NCI-H128 (cell line): ENCODE results near the gene NSMCE4A.
"Not testable (repeated sequence)": the region's sequence is repeated elsewhere in the genome, so short reads cannot be mapped to it uniquely, and the experiment has no call there.

ENCODE experiments used
- DNase-seq: peaks from one replicate; lab custom pipeline; 2025; ENCODE audit not compliant: unreplicated experiment; lab: John Stamatoyannopoulos, UW

Gene NSMCE4A

DNA sequence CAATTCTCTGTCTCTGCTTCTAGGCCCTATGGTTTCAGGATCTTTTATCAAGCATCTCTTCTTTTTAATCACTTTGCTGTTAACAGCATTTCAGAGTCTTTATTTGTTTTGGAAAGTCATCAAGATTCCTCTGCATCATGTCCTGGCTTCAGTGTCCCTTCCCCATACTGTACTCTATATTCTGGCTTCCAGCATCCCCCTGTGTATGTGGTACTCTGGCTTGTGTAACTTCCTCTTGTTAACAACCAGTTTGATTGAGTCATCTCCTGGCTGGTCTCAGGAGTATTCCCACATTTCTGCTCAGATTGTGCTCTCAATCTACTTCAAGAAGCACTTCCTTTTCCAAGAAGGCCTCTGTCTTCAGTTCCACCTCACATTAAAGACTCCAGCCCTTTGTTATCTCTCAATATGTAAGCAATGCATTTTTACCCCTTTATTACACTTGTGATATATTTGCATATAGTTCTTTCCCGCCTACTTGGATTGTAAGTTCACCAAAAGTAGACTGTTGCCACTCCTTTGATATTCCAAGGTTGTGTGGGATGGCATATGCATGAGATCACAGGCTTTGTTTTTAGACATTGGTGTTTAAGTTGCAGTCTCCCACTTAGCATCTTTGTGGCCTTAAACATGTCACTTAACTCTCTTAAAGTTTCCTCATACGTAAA lies 32.1 kb downstream of the NSMCE4A start:
- DNase-seq: no peak

- DNase-seq: no peak
Measured at GRCh38 chr10:121941532-121941931, 33.5 kb downstream of the NSMCE4A start.

DNA sequence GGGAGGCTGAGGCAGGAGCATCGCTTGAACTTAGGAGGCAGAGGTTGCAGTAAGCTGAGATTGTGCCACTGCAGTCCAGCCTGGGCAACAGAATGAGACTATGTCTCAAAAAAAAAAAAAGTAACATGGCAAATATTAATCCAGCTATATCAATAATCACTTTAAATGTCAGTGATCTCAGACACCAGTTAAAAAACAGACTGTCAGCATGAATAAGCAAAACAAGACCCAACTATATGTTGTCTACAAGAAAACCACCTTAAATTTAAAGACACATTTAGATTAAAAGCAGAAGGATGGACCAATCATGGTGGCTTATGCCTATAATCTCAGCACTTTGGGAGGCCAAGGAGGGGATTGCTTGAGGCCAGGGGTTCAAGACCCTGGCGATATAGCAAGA lies 38.7 kb downstream of the NSMCE4A start:
- DNase-seq: no peak

DNA sequence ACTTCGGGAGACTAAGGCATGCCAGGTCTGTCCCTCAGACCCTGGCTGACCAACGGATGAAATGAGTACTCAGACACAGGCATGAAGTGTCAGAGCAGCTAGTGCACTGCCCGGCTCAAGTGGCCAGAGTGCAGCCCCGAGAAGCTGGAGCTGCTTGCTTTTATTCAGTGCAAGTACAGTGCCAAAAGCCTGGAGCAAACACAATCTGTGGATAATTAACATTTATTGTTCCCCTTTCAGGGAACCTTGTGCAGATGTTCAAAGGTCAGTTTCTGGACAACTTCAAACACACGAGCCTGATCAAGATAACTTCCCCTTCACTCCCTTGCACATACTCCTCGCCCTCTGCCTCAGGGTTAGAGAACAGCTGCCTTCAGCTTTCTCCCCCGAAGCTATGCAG lies 39.3 kb downstream of the NSMCE4A start:
- no peak for DNase-seq

- DNase-seq: not testable (repeated sequence)
Measured at GRCh38 chr10:121930268-121931085, 44.5 kb downstream of the NSMCE4A start.

DNA sequence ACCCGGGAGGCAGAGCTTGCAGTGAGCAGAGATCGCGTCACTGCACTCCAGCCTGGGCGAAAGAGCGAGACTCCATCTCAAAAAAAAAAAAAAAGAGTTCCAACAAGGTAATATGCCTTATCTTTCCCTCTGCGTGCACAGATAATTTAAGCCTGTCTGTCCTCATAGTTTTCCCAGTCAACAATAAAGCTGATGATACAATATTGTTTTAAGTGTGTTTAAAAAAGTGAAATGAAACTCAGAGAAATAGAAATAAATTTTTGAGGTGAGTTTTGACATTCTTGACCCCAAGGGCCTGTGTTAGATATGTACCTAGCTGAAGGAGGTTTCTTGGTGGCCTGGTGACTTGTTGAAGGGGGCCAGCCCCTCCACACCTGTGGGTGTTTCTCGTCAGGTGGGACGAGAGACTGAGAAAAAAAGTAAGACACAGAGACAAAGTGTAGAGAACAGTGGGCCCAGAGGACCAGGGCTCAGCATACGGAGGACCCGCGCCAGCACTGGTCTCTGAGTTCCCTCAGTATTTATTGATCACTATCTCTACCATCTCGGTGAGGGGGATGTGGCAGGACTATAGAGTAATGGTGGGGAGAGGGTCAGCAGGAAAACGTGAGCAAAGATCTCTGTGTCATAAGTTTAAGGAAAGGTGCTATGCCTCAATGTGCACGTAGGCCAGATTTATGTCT lies 45.3 kb downstream of the NSMCE4A start:
- DNase-seq: not testable (repeated sequence)

DNA sequence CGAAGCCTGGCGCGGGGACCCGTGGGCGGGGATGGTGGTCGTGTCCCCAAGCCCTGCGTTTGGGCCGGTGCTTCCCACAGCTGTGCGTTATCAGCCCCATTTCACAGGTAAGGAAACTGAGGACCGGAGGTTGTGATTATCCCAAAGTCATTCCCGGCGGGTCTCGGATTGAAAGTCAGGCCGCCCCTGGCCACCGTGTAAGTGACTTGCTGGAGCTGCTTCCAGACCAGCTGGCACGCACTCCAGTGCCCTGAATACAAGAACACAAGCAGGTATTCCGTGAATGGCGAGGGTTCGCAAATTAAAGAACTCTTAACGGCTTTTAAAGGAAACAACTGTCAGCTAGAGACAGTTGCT lies 46.5 kb downstream of the NSMCE4A start:
- no peak for DNase-seq

DNA sequence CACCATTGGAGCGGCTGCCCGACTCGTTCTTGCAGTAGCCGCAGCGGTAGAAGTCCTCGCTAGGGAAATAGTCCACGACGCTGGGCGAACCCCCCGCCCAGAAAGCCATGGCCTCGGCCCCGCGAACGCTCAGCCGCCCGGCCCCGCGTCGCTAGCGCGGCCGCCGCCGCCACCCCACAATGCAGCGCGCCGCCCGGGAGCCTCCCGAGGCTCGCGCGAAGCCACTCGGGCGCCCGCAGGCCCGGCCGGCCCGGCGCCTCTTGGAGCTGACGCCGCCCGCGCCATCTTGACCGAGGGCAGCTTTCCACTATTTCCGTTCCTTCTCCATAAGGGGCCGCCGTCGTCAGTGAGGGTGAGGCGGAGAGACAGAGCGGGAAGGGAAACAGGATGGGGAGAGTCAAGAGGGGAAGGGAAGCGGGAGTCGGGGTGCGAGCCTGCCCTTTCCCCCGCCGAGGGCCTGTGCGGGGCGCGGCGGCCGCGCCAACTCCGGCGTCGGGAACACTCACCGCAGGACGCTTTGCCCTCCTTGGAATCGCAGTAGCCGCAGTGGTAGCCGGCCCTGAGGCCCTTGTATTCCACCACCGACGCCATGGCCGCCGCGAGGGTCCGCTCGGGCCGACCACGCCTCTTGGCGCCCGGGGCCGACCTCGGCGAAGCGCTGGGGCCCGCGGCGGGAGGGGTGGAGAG lies 47.0 kb downstream of the NSMCE4A start, which contains the start of gene ATE1:
Gene ATE1 (minus strand): TSS at position 191 of the 687 bp plus-strand sequence. CDS start 82 bp downstream, at position 109.
- DNase-seq: peak; percentile 58

GRCh38 chr10:121927318-121927840 lies 47.6 kb downstream of the NSMCE4A start:
- peak; percentile 2 for DNase-seq

- DNase-seq: no peak
Measured at GRCh38 chr10:121926671-121927317, 48.2 kb downstream of the NSMCE4A start.

GRCh38 chr10:121926157-121926556 lies 48.9 kb downstream of the NSMCE4A start:
- no peak for DNase-seq

- no peak for DNase-seq
Measured at GRCh38 chr10:121921238-121921931, 53.6 kb downstream of the NSMCE4A start.

GRCh38 chr10:121919666-121920065 lies 55.4 kb downstream of the NSMCE4A start:
- no peak for DNase-seq

DNA sequence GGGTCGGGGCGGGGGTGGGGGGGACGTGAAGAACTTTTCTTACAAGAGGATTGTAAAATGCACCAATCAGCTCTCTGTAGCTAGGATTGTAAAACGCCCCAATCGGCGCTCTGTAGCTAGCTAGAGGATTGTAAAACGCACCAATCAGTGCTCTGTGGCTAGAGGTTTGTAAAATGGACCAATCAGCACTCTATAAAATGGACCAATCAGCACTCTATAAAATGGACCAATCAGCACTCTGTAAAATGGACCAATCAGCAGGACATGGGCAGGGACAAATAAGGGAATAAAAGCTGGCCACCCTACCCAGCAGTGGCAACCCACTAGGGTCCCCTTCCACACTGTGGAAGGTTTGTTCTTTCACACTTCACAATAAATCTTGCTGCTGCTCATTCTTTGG lies 56.2 kb downstream of the NSMCE4A start:
- DNase-seq: not testable (repeated sequence)

DNA sequence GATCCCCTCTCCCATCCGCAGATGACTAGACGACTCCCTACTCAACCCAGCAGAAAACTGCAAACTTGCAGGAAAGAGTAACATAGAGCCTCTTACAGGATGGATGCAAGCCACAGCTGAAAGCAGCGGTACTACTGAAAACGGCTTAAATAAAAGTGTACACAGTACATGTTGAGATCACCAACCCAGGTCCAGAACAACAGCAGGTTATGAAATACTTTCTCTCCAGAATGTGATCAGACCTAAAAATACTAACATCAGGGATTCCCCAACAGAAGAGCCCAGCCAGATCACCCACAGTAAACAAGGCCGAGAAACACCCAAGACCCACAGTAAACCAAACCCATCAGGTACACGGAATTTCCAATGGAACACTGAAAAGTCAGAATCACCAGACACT lies 60.4 kb downstream of the NSMCE4A start:
- no peak for DNase-seq

GRCh38 chr10:121911421-121911697 lies 63.7 kb downstream of the NSMCE4A start:
- DNase-seq: no peak

DNA sequence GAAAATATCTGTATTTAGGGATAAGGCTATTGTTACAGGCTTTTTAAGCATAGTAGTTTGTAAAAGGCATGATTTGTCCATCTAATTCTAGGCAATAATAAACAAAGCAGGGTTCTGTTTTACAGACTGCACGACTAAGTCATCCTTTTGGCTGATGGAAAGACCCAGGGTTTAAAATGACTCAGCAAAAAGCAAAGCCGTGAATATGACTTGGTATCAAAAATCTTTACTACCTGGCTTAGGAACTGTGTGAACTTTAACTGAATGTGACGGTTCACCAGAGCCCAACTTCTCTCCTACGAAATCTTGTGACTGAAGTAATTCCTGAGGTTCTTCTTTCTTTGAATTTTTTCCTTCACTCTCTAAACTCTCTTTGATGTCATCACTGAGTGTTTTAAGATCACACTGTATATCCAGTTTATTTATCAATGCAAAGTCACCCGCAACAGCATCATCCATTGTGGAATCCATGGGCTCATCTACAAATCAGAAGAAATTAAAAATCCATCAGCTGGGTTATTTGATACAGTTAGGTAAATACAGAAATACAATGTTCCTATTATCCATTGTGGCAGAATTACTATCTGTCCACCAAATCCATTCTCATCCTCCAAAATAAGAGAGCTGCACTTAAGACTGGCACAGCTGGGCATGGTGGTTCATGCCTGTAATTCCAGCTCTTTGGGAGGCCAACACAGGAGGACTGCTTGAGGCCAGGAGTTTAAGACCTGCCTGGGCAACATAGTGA lies 64.2 kb downstream of the NSMCE4A start:
- DNase-seq: no peak
